Keratinocyte (primary cell): ENCODE results near the gene IRF2BP2. TPM values are rescaled to one million over a fixed set of nuclear protein-coding genes. Genes with fewer than 3 reads are reported as not detected.

Experiments used
- DNase-seq: peaks from one replicate; pipeline ENCODE4 v3.0.0-alpha.2; 2011; ENCODE audit warnings: low read depth, missing footprints, low spot score
- FAIRE-seq: peaks from 2 replicates; lab custom pipeline; 2011; peaks lifted over from hg19 to GRCh38; lab: Jason Lieb, UNC
- H2AFZ ChIP-seq: 2 replicates; pipeline ENCODE4 v1.6.0; 2012; ENCODE audit warnings: low read length, control low read depth, inconsistent platforms; ENCODE audit not compliant: control insufficient read depth
- H3K27ac ChIP-seq: 2 replicates; pipeline ENCODE4 v1.5.1; 2011; ENCODE audit warnings: low read length; ENCODE audit not compliant: control insufficient read depth, insufficient read depth
- H3K27me3 ChIP-seq: 3 replicates; pipeline ENCODE4 v1.6.0; 2011; ENCODE audit warnings: low read length; ENCODE audit not compliant: control insufficient read depth, insufficient read depth; ENCODE audit errors: extremely low read depth
- H3K36me3 ChIP-seq, 2 experiments: 2 replicates in 1 of 2; 3 replicates in 1 of 2; pipeline ENCODE4 v1.5.1; 2011; ENCODE audit warnings: low read length in 2 of 2, mild to moderate bottlenecking in 1 of 2; ENCODE audit not compliant: control insufficient read depth in 2 of 2, insufficient read depth in 2 of 2; ENCODE audit errors: extremely low read depth in 1 of 2
- H3K4me1 ChIP-seq: 3 replicates; pipeline ENCODE4 v1.5.1; 2011; ENCODE audit warnings: low read length; ENCODE audit not compliant: control insufficient read depth, insufficient read depth; ENCODE audit errors: extremely low read depth
- H3K4me2 ChIP-seq: 3 replicates; pipeline ENCODE4 v1.6.0; 2011; ENCODE audit warnings: low read depth, low read length; ENCODE audit not compliant: control insufficient read depth, insufficient read depth; ENCODE audit errors: extremely low read depth
- H3K4me3 ChIP-seq, 3 experiments: fragments of 200-600 bp in 1 of 3; sonication (generic) in 1 of 3; 2 replicates in 2 of 3; 3 replicates in 1 of 3; pipeline ENCODE4 v1.5.1; 2011 to 2016; ENCODE audit warnings: low read length in 3 of 3, mild to moderate bottlenecking in 3 of 3, control low read depth in 2 of 3, inconsistent platforms in 1 of 3, low read depth in 1 of 3, mixed read lengths in 1 of 3, mixed run types in 1 of 3, moderate library complexity in 1 of 3; ENCODE audit not compliant: control insufficient read depth in 2 of 3, insufficient read depth in 2 of 3; ENCODE audit errors: extremely low read depth in 1 of 3
- H3K79me2 ChIP-seq: 2 replicates; pipeline ENCODE4 v1.6.0; 2012; ENCODE audit warnings: low read length; ENCODE audit not compliant: control insufficient read depth, insufficient read depth
- H3K9ac ChIP-seq: 3 replicates; pipeline ENCODE4 v1.6.0; 2011; ENCODE audit warnings: low read length; ENCODE audit not compliant: control insufficient read depth, insufficient read depth; ENCODE audit errors: extremely low read depth
- H3K9me1 ChIP-seq: 3 replicates; pipeline ENCODE4 v1.6.0; 2011; ENCODE audit warnings: low read length; ENCODE audit not compliant: control insufficient read depth, insufficient read depth; ENCODE audit errors: extremely low read depth
- H3K9me3 ChIP-seq: 2 replicates; pipeline ENCODE4 v1.5.1; 2012; ENCODE audit warnings: low read depth, low read length; ENCODE audit not compliant: control insufficient read depth
- H4K20me1 ChIP-seq: 3 replicates; pipeline ENCODE4 v1.6.0; 2011; ENCODE audit warnings: low read length; ENCODE audit not compliant: control insufficient read depth, insufficient read depth; ENCODE audit errors: extremely low read depth
- CTCF ChIP-seq, 3 experiments: IDR thresholded peaks in 1 of 3; conservative IDR thresholded peaks in 1 of 3; optimal IDR thresholded peaks in 1 of 3; 2 replicates in 2 of 3; 3 replicates in 1 of 3; pipeline versions ENCODE3 to v1.5.1; 2011; ENCODE audit warnings: low read length in 3 of 3, mild to moderate bottlenecking in 3 of 3, moderate library complexity in 2 of 3, control low read depth in 1 of 3, inconsistent platforms in 1 of 3; ENCODE audit not compliant: insufficient read depth in 2 of 3; ENCODE audit errors: extremely low read depth in 1 of 3
- EZH2 ChIP-seq: IDR thresholded peaks from one replicate; pipeline ENCODE4 v1.6.1; 2012; ENCODE audit warnings: inconsistent platforms, mild to moderate bottlenecking, low read length, moderate library complexity
- dilution Hi-C: fragments of 300-500 bp; cut with MboI; formaldehyde crosslinking; loops from one replicate; pipeline ENCODE4 v1.7.0; 2020; ENCODE audit warnings: low sequenced_read_pairs; ENCODE audit not compliant: extremely low pct_ligation_motif_present
- polyA plus RNA-seq, 5 experiments: library from polyadenylated mRNA; depleted of rRNA in 3 of 5; stranded (reverse) in 3 of 5; stranded (forward) in 1 of 5; unstranded in 1 of 5; fragments of >200 nt; gene quantifications; 1 replicate in 1 of 5; 2 replicates in 3 of 5; 3 replicates in 1 of 5; pipeline versions ENCODE4 v1.2.1 to v1.2.3, GENCODE V29; 2011 to 2012; ENCODE audit warnings: missing spikeins in 2 of 5, low read depth in 1 of 5, low replicate concordance in 1 of 5

The IRF2BP2 gene
- polyA plus RNA-seq, 1 donor (not counting 4 experiments of a cell fraction or from before 2014, with no cell fraction given), result 29.9 TPM

GRCh38 chr1:234572966-234573365 is 37.0 kb downstream of the IRF2BP2 start:
- no peaks in the 10 kb centered on the region for H3K36me3 ChIP-seq
- H3K9me1 ChIP-seq, result no peaks in the 10 kb centered on the region
- no peaks in the 10 kb centered on the region for H4K20me1 ChIP-seq
- H2AFZ ChIP-seq, result no peak overlapping the region
- H3K9ac ChIP-seq, result no peak overlapping the region
- DNase-seq (no peak), FAIRE-seq (no peak)
- H3K27me3 ChIP-seq, result no peaks in the 10 kb centered on the region
- H3K4me3 ChIP-seq, result no peak overlapping the region
- H3K27ac ChIP-seq, result no peak overlapping the region
- no peaks in the 10 kb centered on the region for H3K79me2 ChIP-seq
- dilution Hi-C loops, result no loop called here
- no peaks in the 10 kb centered on the region for H3K4me1 ChIP-seq
- TF ChIP-seq EZH2, result no peak
- TF ChIP-seq CTCF (optimal IDR thresholded peaks at IDR 0.05 in 1 of 3, IDR thresholded peaks at IDR 0.05 in 1 of 3, conservative IDR thresholded peaks at IDR 0.05 in 1 of 3; ENCODE audit: extremely low read depth in 1 of 3, insufficient read depth in 2 of 3, low read length in 3 of 3), result no peak
- H3K9me3 ChIP-seq, result no peaks in the 10 kb centered on the region
- no peak overlapping the region for H3K4me2 ChIP-seq

GRCh38 chr1:234571702-234572101 is 38.3 kb downstream of the IRF2BP2 start:
- dilution Hi-C loops, result no loop called here
- Histone ChIP-seq H3K79me2 (no peaks in the 10 kb centered on the region), H3K36me3 (no peaks in the 10 kb centered on the region), H3K9ac (no peak overlapping the region), H3K4me1 (no peaks in the 10 kb centered on the region), H3K9me1 (no peaks in the 10 kb centered on the region), H3K4me3 (no peak overlapping the region), H3K27ac (no peak overlapping the region), H3K4me2 (no peak overlapping the region), H3K27me3 (no peaks in the 10 kb centered on the region), H3K9me3 (no peaks in the 10 kb centered on the region), H4K20me1 (no peaks in the 10 kb centered on the region), H2AFZ (no peak overlapping the region)
- FAIRE-seq (no peak), DNase-seq (no peak)
- no peak for TF ChIP-seq EZH2
- TF ChIP-seq CTCF (optimal IDR thresholded peaks at IDR 0.05 in 1 of 3, IDR thresholded peaks at IDR 0.05 in 1 of 3, conservative IDR thresholded peaks at IDR 0.05 in 1 of 3; ENCODE audit: extremely low read depth in 1 of 3, insufficient read depth in 2 of 3, low read length in 3 of 3), result no peak
